ENCODE results near the gene ITGB3. TPM values are rescaled to one million over a fixed set of nuclear protein-coding genes. Genes with fewer than 3 reads are reported as not detected.

ITGB3 gene
- total and polyA plus RNA-seq, 2 of the 8 experiments (the other 6 are each of a cell fraction or from before 2014, with no cell fraction given): 0.08 to 0.09 TPM

DNA sequence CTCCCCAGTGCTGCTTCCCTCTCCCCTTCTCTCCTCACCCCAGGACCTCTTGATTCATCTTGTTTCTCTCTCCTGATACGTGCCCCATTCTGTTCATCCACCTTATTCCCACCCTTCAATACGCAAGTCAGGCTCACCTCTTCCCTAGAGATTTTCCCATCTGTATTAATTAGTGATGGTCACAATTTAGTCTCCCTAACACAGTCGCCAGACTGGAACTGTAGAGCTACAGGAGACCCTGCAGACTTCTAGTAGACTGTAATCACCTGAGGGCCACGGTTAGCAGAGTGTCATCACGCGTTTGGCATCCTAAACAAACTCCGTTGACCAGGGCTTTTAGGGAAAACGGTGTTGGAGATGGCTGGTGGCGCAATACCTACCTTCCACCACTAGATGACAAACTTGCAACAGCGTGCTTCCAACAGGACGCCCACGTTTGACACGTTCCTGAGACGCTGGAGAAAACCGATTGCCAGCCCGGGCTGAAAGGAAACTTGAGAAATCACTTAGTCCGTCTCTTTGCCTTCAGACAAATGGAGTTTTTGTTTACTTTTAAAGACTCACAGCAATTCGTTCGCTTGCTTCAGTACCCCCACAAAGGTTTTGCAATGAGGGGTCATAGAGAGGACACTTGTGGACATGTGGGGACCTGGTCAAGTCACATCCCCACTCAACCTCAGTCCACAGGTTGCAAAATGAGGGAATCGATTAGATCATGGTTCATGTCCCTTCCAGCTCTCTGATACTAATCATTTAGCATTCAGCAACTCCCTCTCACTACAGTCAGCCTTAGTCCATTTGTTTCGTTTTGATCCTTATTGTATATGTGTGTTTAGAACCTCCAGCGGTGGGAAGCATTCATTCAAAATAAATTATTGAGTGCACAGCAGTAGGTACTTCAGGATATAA is 23.8 kb upstream of the ITGB3 start:
- no peaks in the 10 kb centered on the region for H3K36me3 ChIP-seq (ENCODE audit: control insufficient read depth in 2 of 4, insufficient read depth in 4 of 4, low read length in 3 of 4)
- H3K9me3 ChIP-seq (ENCODE audit: insufficient read depth in 2 of 2, low read depth in 1 of 2, low read length in 1 of 2): no peaks in the 10 kb centered on the region
- no peak overlapping the region for H4K8ac ChIP-seq (ENCODE audit: extremely low read depth, insufficient read depth, low read length)
- no peak overlapping the region for H3K4ac ChIP-seq (replicated peaks; ENCODE audit: insufficient read length, low read depth, low read length)
- peak; percentile 69 to 83 for DNase-seq (ENCODE audit: low read depth in 1 of 2, low spot score in 2 of 2)
- no peak overlapping the region for H2BK20ac ChIP-seq (ENCODE audit: low read length)
- H3K23ac ChIP-seq (ENCODE audit: insufficient read length): no peak overlapping the region
- WGBS, 2 experiments (ENCODE audit: extremely low coverage in 1 of 2, insufficient coverage in 1 of 2, insufficient read length in 1 of 2, insufficient replicate concordance in 2 of 2, low coverage in 1 of 2, low lambda C conversion rate in 2 of 2, missing lambda C conversion rate in 1 of 2): 24% methylated on average over 22 of the region's 22 CpGs; no CpG with 5 or more reads in 1 of the 2 experiments
- no peaks in the 10 kb centered on the region for H3K79me2 ChIP-seq (ENCODE audit: control insufficient read depth in 1 of 2, insufficient read depth in 2 of 2, low read length in 2 of 2)
- no peak overlapping the region for H3K56ac ChIP-seq (replicated peaks; ENCODE audit: insufficient read length, low read depth, low read length)
- H2BK15ac ChIP-seq (ENCODE audit: low read length): no peak overlapping the region
- ChIA-PET CTCF (ENCODE audit: partially characterized antibody) (interaction anchor here (0.6 to 7.3 kb wide), 33 partner anchors 10 to 385 kb away, joined by 3 to 105 read pairs (median 4); partner anchors contain the start of genes EFCAB13 and MYL4), POLR2A (ENCODE audit: partially characterized antibody) (interaction anchor here (1.1 to 1.4 kb wide), 2 partner anchors 11 to 83 kb away, joined by 3 to 4 read pairs; no protein-coding TSS in a partner anchor)
- H2BK5ac ChIP-seq (ENCODE audit: low read depth, low read length): no peak overlapping the region
- H2BK120ac ChIP-seq (replicated peaks; ENCODE audit: low read depth, low read length): no peak overlapping the region
- H2BK12ac ChIP-seq (ENCODE audit: low read depth, low read length): peak overlapping the region; percentile 53; the same call in 1 of the 2 replicates
- peak; percentile 69 for FAIRE-seq
- 0 out of 7 replicates have a peak, but pooled peaks cover 0 to 1% (median 0%) of the 10 kb centered on the region in 4 experiments for H3K27me3 ChIP-seq (replicated peaks in 1 of 4; ENCODE audit: control insufficient read depth in 3 of 4, extremely low read depth in 1 of 4, insufficient read depth in 3 of 4, low read length in 3 of 4)
- no peaks in the 10 kb centered on the region for H3K23me2 ChIP-seq (ENCODE audit: low read depth, low read length)
- H3K18ac ChIP-seq (ENCODE audit: extremely low read depth, low read length): no peak overlapping the region
- H4K91ac ChIP-seq (replicated peaks; ENCODE audit: insufficient read length, low read length): no peak overlapping the region
- no peak overlapping the region for H3K27ac ChIP-seq (ENCODE audit: low read depth, low read length)
- H3K4me1 ChIP-seq (replicated peaks in 1 of 4; ENCODE audit: control insufficient read depth in 3 of 4, insufficient read depth in 4 of 4, low read length in 3 of 4): peaks cover 0 to 3% (median 3%) of the 10 kb centered on the region in 4 experiments; a peak in 3 of 7 replicates
- no peak overlapping the region for H2AK5ac ChIP-seq (ENCODE audit: low read depth, low read length)
- no peaks in the 10 kb centered on the region for H3K79me1 ChIP-seq (ENCODE audit: low read depth, low read length)
- peak overlapping the region; percentile 83 for H2AFZ ChIP-seq (ENCODE audit: low read length)
- no peak overlapping the region for H4K5ac ChIP-seq (ENCODE audit: insufficient read length, low read depth, low read length)
- H3K9ac ChIP-seq (replicated peaks in 1 of 4; ENCODE audit: extremely low read depth in 1 of 4, low read depth in 3 of 4, low read length in 3 of 4): no peak overlapping the region
- H3K4me3 ChIP-seq (ENCODE audit: extremely low read depth in 1 of 4, insufficient read depth in 2 of 4, low read depth in 3 of 4, low read length in 4 of 4): peak overlapping the region in 1 of 4 experiments; percentile 17; a peak in 1 of 8 replicates
- H3K4me2 ChIP-seq (ENCODE audit: insufficient read depth in 1 of 2, low read depth in 2 of 2, low read length in 2 of 2): peak overlapping the region in 1 of 2 experiments; percentile 43; a peak in 2 of 4 replicates
- no peak overlapping the region for H3K14ac ChIP-seq (ENCODE audit: insufficient read length)
- H4K20me1 ChIP-seq (replicated peaks in 1 of 2; ENCODE audit: control insufficient read depth in 1 of 2, insufficient read depth in 2 of 2, low read length in 2 of 2): no peaks in the 10 kb centered on the region
- no peak for TF ChIP-seq SP4 (IDR thresholded peaks at IDR 0.05; ENCODE audit: low read length)
- peak; percentile 39; the same call in 1 of the 2 replicates for TF ChIP-seq GTF2F1 (IDR thresholded peaks at IDR 0.05; ENCODE audit: borderline replicate concordance, low read depth, low read length)
- peak; percentile 12 for TF ChIP-seq KDM4A (IDR thresholded peaks at IDR 0.05; ENCODE audit: low read depth, low read length, severe bottlenecking)
- TF ChIP-seq POU5F1 (IDR thresholded peaks at IDR 0.05; ENCODE audit: low read depth, low read length): no peak
- TF ChIP-seq RAD21 (IDR thresholded peaks at IDR 0.05 in 1 of 2, conservative IDR thresholded peaks at IDR 0.05 in 1 of 2; ENCODE audit: low read depth in 2 of 2, low read length in 2 of 2): peak; percentile 99 to 100
- TF ChIP-seq CHD2 (IDR thresholded peaks at IDR 0.05; ENCODE audit: low read length): no peak
- no peak for TF ChIP-seq CHD1 (IDR thresholded peaks at IDR 0.05; ENCODE audit: low read depth, low read length)
- TF ChIP-seq HDAC2 (IDR thresholded peaks at IDR 0.05; ENCODE audit: borderline replicate concordance in 1 of 2, low read depth in 2 of 2, low read length in 2 of 2): no peak
- 0 out of 2 replicates have a peak, but pooled peaks have one; percentile 25 for TF ChIP-seq TBP (IDR thresholded peaks at IDR 0.05; ENCODE audit: low read depth, low read length)
